ENCODE data around the gene FAM53B.

The FAM53B gene

DNA sequence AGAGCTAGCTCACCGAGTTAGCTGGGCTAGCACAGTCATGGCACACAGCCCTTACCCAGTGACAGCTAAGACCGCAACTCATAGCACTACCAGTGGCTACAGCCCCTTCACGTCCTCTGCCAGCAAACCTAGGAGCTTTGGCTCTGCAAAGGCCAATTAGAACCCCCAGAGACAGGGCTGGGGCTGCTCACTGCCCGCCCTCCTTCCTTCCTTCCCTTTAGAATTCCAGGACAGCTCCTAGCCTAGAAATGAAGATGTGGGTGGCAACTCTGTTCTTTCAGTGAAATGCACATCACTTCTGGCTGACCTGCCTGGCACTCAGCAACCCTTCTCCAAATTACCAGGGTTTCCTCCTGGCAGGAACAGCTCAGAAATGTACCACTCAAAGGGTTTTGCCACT lies 99.9 kb downstream of the FAM53B start:
- TF ChIP-seq, protein P1, sequence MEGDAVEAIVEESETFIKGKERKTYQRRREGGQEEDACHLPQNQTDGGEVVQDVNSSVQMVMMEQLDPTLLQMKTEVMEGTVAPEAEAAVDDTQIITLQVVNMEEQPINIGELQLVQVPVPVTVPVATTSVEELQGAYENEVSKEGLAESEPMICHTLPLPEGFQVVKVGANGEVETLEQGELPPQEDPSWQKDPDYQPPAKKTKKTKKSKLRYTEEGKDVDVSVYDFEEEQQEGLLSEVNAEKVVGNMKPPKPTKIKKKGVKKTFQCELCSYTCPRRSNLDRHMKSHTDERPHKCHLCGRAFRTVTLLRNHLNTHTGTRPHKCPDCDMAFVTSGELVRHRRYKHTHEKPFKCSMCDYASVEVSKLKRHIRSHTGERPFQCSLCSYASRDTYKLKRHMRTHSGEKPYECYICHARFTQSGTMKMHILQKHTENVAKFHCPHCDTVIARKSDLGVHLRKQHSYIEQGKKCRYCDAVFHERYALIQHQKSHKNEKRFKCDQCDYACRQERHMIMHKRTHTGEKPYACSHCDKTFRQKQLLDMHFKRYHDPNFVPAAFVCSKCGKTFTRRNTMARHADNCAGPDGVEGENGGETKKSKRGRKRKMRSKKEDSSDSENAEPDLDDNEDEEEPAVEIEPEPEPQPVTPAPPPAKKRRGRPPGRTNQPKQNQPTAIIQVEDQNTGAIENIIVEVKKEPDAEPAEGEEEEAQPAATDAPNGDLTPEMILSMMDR (IDR thresholded peaks at IDR 0.05; ENCODE audit: low read depth, low read length) = no peak
- DNase-seq (ENCODE audit: low read depth in 2 of 2) = no peak
- H3K4me3 ChIP-seq (replicated peaks in 1 of 2; ENCODE audit: low read depth in 2 of 2, low read length in 2 of 2) = no peak overlapping the region

DNA sequence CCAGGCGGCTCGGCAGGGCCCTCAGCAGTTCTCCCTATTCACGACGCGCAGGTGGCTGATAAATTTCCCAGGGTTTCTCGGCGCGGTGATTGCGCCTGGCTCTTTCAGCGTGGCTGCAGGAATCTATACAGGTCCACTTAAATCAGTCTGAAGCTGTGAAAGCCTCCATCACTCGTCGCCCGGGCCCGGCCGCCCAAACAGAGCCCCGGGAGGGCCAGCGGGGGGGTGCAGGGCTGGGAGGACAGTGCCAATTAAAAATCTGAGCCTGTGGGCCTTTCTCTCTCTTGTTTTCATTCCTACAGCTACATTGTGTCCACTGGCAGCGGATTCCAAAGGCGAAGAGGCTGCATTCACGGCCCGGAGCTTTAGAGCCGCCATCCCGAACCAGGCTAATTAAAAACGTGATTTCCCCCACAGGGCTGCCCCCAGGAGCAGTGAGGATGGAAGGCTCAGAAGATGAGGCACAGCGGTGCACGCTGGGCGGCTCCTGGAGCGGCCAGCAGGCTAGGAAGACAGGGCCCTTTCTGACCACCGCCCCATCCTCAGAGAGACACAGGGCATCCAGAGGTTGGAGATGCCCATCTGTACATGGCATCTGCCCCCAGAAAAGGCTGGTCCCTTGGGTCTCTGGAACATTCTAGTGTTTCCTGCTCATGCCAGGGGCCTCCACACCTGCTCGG lies 100.7 kb downstream of the FAM53B start:
- no peak for DNase-seq (ENCODE audit: low read depth in 2 of 2)
- TF ChIP-seq, protein P1 (IDR thresholded peaks at IDR 0.05; ENCODE audit: low read depth, low read length) = no peak
- H3K4me3 ChIP-seq (replicated peaks in 1 of 2; ENCODE audit: low read depth in 2 of 2, low read length in 2 of 2) = no peak overlapping the region

DNA sequence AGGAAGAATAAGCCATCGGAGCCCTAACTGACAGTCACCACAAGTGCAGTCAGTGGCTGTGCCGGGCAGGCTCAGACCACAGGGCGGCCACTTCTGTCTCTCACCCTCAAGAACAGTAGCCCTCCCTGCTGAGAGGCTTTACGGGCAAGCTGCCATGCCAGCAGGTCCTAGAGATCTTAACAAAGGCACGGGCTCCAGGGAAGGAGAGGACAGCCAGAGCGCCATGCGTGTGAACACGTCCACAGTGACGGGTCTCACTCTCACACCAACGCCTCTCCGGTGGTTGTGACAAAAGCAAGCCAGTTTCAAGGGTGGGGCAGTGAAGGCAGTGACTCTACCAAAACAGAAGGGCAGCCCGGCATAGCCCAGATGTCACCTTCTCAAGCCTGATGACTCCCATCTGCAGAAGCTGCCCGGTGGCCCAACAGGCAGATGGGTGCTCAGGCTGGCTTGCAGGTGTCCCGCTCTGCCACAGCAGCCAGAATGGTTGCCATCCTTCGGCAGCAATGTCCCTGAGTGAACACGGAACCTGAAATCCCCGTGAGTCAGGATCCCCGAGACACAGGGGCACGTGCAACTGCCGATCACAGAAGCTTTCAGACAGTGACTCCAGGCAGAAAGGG lies 102.0 kb downstream of the FAM53B start:
- H3K4me3 ChIP-seq (replicated peaks in 1 of 2; ENCODE audit: low read depth in 2 of 2, low read length in 2 of 2) = no peak overlapping the region
- no peak for DNase-seq (ENCODE audit: low read depth in 2 of 2)
- TF ChIP-seq, protein P1 (IDR thresholded peaks at IDR 0.05; ENCODE audit: low read depth, low read length) = no peak

DNA sequence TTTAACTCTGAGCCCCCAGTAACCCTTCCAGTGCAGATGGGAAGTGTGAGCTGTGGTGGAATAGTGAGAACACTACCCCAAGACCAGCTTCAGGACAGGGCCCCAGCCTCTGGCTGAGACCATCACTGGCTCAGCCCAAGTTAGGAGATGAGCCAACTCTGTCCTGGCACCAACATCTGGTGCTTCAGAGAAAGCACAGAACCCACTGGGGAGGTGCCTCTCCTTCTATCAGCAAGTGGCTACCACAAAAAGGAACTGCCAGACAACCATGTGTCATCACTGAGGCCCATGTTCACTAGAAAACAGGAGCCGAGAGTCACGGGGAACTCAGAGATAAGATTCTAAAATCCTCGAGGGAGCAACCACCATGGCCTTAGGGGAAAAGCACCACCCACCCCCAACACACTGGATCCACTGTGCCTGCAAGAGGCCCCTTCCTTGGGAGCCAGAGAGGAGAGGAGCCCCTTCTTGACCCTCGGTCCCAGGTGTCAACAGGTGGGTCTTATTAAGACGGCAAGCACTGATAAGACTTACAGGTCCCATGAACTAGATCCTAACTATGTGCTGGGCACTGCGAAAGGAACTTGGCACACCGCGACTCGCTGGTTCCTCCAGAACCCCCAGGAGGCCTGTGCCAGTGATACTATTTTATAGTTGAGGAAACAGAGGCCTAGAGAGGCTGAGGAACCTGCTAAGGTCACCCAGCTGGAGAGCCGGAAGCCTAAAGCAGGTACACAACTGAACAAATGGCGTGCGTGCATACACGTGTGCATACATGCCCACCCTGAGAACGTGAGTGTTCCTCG lies 102.7 kb downstream of the FAM53B start:
- H3K4me3 ChIP-seq (replicated peaks in 1 of 2; ENCODE audit: low read depth in 2 of 2, low read length in 2 of 2) = no peak overlapping the region
- TF ChIP-seq, protein P1 (IDR thresholded peaks at IDR 0.05; ENCODE audit: low read depth, low read length) = no peak
- DNase-seq (ENCODE audit: low read depth in 2 of 2) = peak; percentile 58 to 81

DNA sequence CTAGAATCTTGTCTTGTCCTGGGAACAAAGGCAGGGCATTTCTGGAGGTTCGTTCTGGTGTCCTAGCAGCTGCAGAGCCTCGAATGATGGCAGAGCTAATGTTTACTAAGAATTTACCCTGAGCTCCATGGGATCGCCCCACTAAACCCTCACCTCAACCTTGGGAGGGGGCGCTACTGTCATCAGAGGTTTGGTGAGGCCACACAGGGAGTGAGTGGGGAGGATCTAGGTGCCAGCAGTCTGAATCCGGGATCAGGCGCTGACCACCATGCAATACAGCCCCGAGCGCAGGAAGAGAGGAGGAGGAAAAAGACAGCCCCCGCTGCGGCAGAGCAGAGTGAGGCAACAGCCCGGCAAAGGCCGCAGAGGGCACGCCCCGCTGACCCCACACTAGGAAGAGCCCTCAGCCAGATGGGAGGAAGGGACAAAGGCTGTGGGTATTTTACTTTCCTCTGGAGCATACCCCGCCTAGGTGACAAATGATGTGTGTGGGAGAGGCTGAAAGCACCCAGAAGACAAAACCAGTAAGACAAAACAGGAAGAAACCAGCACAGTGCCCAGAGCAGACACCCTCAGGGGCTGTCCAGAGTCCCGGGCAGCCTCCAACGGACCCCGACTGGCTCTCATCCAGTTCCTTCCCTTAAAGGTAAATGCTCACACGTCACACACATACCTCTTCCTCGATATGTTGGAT lies 103.5 kb downstream of the FAM53B start:
- DNase-seq (ENCODE audit: low read depth in 2 of 2) = no peak
- TF ChIP-seq, protein P1 (IDR thresholded peaks at IDR 0.05; ENCODE audit: low read depth, low read length) = no peak
- no peak overlapping the region for H3K4me3 ChIP-seq (replicated peaks in 1 of 2; ENCODE audit: low read depth in 2 of 2, low read length in 2 of 2)

DNA sequence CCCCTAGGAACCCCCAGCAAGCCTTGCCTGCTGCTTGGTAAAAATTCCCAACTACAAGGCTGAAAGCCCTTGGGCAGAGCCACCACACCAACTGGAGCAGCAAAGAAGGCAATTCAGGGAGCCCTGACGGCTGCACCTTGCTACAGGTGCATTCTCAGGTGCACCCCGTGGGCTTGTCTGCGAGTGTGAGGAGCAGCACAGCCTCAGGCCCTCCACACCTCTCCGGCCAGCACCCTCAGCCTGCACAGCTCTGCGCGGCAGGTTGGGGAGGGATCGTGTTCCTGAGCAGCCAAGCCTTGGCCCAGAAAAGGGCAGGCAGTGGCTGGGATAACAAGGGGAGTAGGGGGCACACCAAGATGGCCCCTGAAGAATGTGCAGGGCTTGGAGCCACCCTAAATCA lies 104.1 kb downstream of the FAM53B start:
- TF ChIP-seq, protein P1 (IDR thresholded peaks at IDR 0.05; ENCODE audit: low read depth, low read length) = no peak
- H3K4me3 ChIP-seq (replicated peaks in 1 of 2; ENCODE audit: low read depth in 2 of 2, low read length in 2 of 2) = no peak overlapping the region
- DNase-seq (ENCODE audit: low read depth in 2 of 2) = no peak
